T1000 (cell line): Measurements from ENCODE around the gene KIAA2012.

ENCODE experiments used
- DNase-seq: peaks from one replicate; lab custom pipeline; 2025; ENCODE audit warnings: mixed read lengths; lab: John Stamatoyannopoulos, UW

The KIAA2012 gene

GRCh38 chr2:202072737-202073401, at the start of gene KIAA2012:
Gene KIAA2012 (plus strand): TSS chr2:202073255. CDS start chr2:202073628, 373 bp downstream.
- DNase-seq: no peak

DNA sequence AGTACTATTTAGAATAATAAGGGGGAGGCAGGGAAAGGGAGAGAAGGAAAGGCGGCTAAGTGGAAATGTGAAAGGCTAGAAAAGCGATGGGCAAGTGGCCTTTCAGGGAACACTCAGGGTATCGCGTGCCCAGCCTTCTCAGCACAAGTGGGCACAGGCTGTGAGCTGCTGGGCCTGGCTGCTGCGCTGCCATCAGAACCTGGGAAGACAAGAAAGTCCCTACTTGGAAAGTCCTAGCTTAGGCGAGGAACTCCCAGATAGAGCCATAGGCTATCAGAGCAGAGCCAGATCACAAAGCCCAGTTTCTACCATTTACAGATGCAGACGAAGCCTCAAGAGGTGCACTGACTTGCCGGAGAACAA, 49.2 kb upstream of the KIAA2012 start:
- DNase-seq: no peak

DNA sequence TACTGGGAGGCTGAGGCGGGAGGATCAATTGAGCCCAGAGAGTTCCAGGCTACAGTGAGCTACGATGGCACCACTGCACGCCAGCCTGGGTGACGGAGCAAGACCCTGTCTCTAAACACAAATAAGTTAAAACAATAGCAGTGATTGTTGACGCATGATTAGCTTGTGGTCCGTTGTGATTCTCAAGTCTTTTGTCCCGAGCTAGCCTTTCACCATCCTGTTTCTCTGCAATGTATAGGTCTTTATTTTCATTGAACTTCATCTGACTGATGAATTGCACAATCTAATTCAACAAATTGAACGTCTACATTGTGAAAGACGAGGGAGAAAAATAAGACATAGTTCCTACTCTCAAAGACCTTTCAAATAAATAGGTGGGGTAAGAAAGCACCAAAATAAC, 48.2 kb upstream of the KIAA2012 start:
- no peak for DNase-seq

DNA sequence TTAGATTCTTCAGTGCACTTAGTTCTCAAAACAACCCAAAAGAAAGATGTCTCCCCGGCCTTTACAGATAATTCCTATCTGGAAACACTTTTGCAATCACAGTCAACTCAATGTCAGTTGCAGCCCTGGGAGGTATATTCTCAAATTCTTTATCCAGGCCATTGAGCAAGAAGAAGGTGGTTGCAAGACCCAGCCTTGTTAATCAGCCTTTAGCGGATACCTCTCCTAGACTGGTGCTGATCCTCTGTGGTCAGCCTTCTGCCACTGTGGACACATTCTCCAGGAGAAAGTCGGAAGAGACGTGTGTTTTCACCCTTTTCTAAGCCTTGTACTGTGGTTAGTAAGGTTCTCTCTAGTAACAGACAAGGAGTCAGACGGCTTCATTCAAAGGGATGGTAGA, 47.2 kb upstream of the KIAA2012 start:
- DNase-seq: no peak

DNA sequence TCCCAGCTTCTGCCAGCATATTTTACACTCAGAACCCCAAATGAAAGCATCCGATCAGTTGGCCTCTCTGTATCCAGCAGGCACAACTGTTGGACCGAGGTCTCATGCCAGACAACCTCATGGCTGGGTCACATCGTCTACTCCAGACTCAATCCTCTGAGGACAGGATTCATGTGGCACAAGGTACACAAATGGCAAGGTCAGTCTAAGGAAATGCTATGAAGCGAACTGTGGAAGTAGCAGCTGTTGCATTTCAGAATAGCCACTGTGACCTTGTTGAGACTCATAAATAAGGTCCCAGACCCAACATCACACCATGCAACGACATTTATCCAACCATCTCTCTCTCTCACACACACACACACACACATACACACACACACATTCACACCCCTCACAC, 46.5 kb upstream of the KIAA2012 start:
- no peak for DNase-seq

DNA sequence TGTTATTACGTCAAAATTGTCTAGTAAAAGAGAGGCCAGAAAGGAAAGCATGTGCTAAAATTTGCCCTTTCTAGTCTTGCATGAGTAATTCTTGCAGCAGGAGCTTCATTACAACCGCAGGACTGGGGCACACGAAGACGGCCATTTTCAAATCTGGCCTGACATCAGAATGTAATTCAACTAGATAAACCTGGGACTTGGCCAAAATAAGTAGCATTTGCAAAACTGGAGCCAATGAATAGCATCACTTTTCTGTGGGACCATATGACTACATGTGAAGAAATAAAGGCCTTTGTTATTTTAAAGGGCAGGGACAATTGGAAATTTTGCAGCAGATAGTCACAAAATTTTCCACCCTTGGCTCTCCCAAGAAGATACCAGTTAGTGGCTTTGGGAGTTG, 42.4 kb upstream of the KIAA2012 start:
- DNase-seq: no peak

DNA sequence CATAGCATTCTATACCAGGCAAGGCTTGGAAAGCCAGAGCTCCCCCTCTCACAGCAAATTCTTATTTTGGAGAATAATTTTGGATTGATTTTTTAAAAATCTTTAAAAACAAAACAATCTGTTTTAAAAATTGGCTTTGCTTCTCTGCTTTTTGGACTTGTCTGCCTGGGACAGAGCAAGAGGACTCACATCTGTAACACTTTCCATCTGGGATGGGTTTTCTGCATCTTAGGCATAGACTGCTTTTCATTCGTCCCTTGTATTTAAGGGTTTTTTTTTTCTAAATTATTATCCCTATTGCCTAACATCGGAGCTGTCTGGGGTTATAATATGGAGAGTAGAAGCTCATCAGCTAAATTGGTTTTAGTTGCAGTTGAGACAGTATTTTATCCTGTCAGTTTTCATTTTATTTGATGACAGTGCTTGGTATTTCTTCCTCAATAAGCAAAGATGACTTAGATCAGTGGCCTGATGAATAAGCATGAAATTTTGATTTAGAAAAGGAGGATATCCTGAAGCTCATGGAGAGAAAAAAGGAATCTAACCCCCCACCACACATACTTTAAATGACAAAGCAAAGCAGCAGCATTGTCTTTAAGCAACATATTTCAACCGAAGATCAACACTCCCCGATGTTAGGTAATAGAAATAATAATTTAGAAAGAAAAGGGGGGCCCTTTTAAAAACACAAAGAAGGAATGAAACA, 41.7 kb upstream of the KIAA2012 start:
- no peak for DNase-seq

DNA sequence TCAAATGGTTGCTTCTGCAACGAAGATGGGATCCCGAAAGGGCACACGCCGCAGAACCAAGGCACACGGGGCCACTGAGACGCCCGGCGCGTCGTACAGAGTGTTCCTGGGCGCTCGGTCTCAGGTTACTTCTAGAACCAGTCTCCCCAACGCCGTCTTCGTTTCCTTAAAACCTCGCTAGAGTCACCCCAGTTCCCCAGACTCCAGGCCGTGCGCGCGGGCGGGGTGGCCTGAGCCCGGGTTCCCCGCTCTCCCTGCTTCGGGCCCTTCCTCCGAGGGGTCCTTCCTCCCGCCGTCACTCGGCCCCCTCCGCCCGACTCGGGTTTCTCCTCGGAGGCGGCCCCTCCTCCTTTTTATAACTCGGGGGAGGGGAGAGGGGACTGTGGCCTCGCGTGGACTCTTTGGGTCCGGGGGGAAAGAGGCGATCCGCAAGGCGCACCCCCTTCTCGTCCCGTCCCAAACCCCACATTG, 40.2 kb upstream of the KIAA2012 start:
- peak; percentile 41 for DNase-seq

- DNase-seq: peak; percentile 79
These were observed 39.5 kb upstream of the KIAA2012 start, which contains the start of gene FZD7 for GRCh38 chr2:202033317-202034248. Gene FZD7 (plus strand): TSS chr2:202033855. CDS start chr2:202034648, 793 bp downstream.

DNA sequence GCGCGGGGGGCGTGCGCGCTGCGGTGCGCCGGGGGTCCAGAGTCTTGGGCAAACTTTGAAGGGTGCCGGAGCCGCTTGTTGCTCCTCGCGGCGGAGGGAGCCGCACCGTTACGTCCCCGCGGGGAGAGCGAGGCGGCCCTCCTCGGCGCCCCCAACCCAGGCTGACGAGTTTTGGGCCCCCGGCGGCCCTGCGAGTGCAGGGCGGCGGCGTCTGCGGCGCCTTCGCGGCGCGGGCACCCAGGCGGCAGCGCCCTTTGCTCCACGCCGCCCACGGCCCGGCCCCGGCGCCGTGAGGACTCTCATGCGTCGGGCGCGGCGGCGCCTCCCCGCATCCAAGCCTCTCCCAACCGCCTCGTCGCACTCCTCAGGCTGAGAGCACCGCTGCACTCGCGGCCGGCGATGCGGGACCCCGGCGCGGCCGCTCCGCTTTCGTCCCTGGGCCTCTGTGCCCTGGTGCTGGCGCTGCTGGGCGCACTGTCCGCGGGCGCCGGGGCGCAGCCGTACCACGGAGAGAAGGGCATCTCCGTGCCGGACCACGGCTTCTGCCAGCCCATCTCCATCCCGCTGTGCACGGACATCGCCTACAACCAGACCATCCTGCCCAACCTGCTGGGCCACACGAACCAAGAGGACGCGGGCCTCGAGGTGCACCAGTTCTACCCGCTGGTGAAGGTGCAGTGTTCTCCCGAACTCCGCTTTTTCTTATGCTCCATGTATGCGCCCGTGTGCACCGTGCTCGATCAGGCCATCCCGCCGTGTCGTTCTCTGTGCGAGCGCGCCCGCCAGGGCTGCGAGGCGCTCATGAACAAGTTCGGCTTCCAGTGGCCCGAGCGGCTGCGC, 38.6 kb upstream of the KIAA2012 start:
- peak; percentile 27 for DNase-seq

- peak; percentile 4 for DNase-seq
These were observed 37.7 kb upstream of the KIAA2012 start for GRCh38 chr2:202035089-202035940.

DNA sequence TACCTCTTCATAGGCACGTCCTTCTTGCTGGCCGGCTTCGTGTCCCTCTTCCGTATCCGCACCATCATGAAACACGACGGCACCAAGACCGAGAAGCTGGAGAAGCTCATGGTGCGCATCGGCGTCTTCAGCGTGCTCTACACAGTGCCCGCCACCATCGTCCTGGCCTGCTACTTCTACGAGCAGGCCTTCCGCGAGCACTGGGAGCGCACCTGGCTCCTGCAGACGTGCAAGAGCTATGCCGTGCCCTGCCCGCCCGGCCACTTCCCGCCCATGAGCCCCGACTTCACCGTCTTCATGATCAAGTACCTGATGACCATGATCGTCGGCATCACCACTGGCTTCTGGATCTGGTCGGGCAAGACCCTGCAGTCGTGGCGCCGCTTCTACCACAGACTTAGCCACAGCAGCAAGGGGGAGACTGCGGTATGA, 37.1 kb upstream of the KIAA2012 start:
- no peak for DNase-seq

DNA sequence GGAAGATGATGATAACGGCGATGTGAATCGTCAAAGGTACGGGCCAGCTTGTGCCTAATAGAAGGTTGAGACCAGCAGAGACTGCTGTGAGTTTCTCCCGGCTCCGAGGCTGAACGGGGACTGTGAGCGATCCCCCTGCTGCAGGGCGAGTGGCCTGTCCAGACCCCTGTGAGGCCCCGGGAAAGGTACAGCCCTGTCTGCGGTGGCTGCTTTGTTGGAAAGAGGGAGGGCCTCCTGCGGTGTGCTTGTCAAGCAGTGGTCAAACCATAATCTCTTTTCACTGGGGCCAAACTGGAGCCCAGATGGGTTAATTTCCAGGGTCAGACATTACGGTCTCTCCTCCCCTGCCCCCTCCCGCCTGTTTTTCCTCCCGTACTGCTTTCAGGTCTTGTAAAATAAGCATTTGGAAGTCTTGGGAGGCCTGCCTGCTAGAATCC, 36.4 kb upstream of the KIAA2012 start:
- no peak for DNase-seq

- DNase-seq: no peak
These were observed 36.0 kb upstream of the KIAA2012 start for GRCh38 chr2:202037086-202037485.

DNA sequence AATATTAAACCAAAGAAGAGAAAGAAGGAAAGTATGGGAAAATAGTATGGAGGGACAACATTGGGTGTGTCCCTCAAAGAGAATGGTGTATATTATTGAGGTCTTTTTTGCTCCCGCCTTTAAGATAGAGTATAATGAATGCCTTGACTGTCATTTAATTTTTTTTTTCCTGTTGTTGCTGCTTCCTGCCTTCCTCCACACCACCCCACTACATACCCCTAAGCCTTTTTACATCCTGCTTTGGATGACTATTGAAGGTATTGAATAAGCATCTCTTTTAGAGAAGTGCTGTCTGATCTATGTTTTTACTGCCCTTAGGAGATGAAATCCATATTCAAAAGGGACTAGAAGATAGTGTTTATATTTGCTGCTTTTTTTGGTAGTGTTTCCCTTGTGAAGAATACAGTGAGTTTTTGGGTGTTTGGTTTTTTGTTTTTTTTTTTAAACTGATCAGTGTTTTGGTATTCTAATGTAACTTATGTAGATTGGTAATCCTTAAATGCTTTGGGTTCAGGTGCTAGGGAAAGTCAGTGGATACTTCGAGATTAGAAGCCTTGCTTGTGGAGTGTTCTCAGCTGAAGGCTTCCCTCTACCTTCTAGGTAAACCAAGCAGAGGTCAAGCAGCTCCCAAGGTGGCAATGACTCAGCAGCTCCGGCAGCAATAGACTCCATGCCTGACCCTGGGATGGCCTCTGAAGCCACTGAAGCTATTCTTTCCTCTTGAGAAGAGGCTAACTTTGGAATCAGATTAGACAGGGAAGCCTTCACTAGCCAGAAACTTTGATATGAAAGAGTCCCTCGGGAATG, 34.4 kb upstream of the KIAA2012 start:
- no peak for DNase-seq

DNA sequence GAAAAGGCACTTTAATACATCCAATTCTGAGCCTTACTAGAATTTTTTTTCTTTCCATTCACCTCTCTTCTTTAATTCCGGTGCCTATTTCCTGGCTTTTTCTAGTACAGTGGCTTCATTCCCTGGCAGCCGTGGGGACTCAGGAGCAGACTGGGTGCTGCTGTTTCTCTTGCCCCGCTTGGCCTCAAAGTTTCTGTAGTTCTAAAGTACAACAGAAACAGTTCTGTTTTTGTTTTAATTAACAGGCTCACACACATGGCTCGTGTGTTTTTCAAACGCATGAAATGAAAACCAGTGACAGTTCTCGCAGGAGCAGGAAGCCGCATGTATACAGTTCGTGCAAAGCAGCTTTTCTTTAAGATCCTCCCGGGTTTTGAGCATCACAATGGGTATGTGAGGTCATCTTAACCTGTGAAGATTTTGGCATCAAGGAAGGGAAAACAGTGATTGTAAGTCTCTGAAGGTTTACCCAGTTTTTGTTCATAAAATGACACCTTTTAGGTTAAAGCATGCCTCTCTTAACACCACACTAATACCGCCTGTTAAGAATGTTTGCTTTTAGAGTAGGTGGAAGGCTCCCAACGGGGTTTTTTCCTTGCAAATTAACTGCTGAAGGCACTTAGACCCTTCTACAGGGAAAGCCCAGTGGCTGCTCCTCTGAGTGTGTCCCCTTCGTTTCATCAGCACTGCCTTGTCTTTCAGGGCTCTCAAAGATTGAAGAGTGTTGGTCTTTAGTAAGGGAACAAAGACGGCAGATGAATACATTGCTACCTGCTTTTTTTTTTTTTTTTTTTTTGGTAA, 33.6 kb upstream of the KIAA2012 start:
- DNase-seq: no peak

DNA sequence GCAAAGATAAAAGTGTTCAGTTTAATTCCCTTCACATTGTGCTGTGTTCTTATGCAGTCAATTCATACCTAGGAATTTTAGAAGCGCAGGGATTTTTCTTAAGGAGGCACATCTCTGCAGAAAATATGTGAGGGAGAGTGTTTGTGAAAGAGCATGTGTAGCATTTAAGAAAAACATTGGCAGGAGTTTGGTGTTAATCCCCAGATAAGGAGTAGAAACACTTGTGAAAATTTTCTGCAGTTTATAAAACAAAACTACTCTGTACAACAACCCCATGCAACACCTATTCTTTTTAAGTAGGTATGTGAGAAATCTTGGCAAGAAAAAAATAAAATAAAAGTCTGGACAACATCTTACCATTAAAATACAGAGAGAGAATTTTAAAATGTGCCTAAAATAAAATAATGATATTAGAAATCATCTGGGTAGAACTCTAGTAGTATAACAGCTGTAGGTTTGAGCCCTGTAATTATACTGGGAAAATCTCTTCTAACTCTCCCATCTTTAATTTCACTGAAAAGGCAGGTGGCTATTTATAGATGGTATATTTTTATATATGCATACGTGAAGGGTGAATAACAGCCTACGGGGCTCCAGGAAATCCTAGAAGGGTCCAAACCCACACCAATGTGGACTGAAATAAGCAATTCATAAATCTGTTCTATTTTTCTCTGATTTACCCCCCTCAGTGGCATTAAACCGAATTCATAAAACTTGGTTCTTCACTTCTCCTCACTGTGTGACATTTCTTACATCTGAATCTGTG, 32.8 kb upstream of the KIAA2012 start:
- DNase-seq: no peak

GRCh38 chr2:202042444-202042843, 30.6 kb upstream of the KIAA2012 start:
- no peak for DNase-seq
